CD1c-positive myeloid dendritic cell (primary cell): ENCODE measurements around the gene ALDH3A1.

Source experiments
- DNase-seq: peaks from one replicate; pipeline ENCODE4 v3.0.0-alpha.2; 2016; ENCODE audit errors: extremely low spot score

Gene ALDH3A1

DNA sequence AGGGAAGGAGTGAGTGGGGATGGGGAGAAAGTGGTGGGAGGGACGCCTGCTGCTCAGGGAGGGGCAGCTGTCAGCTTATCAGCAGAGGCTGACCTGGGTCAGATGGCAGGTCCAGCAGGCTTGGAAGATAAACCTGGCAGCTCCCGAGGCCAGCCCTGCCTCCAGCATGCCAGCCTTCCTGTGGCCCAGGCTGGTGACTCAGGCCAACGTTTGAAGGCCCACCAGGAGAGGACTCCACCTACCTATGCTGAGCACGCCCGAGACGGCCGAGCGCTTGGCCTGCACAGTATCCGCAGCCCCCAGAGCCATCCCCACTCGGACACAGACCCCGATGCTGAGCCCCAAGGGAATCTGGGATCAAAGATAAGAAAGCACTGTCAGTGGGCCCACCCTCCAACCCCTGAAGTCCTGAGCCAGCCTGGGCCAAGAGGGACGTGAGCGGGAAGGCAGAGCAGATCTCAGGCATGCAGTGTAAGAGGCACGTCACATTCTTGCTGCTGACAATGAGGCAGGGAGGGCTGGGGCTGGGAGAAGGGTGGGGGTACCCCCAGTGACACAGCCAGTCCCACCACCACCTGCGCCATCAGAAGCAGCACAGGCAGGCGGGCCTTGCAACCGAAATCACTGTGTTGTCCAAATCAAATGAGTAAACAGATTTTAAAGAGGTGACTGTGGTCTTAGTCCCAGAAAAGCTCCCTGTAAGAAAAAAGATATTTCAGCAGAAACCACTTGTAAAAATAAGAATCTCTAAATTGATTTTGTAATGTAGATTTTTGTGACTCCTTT, 44.1 kb downstream of the ALDH3A1 start:
- DNase-seq, result no peak

DNA sequence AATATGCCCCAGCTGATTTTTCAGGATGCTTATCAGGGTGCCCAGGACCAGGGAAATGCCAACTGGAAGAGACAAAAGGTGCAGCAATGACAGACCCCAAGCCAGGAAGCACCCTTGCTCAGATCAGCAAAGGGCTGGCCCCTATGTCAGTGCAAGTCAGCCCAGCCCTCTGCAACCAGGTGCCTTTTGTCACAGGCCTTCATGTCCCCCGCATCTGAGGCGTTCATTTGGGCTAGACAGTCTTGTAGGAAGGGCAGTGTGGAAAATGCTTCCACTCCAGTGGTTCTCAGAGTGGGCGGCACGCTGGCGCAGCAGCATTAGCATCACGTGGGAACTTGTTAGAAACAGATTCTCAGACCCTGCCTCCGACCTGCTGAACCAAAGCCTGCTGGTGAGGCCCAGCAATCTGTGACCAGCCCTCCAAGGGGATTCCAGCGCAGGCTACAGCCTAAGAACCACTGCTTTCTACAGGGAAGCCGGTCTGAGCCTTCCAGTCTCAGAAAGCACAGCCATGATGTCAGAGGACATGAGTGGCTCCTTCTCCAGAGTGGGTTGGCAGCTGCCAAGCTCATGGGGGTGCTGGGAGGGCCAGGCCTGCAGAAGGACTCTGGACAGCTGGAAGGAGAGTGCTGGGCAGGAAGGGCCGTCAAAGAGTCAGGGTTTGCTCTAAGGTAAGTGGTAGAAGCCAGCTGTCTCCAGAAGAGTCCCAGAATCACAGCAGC, 44.8 kb downstream of the ALDH3A1 start:
- DNase-seq, result no peak

DNA sequence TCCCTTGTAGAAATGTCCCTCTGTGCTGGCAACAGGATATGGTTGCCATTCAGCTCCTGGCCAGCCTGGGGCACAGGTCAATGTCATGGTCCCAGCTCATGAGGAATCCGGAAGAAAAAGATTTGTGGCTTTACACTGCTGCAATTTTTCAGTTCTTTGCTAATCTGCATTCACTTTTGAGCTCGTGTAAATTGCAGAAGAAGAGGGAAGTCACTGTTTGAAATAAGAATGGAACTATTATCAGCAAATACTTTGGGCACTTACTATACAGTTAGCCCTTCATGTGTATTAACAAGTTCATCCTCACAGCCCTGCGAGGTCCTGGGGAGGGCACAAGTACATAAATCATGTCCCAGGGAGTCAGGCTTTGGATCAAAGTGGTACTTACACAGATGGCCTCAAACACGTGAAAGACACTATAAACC, 45.9 kb downstream of the ALDH3A1 start:
- no peak for DNase-seq
